Stimulated activated memory B cell treated with anti-CD40 and anti-IgM and Interleukin-4, amounts not matched to agents 10 μg/mL and 1 μg/mL and 100 μg/mL, for 72 hours (primary cell): ENCODE results near the gene KHDC4.
"Not testable (repeated sequence)": the region's sequence is repeated elsewhere in the genome, so short reads cannot be mapped to it uniquely, and the experiment has no call there.

Experiments used
- ATAC-seq: fragments of 150-1000 bp; cut with Tn5 transposase; 2 replicates; pipeline ENCODE4 v1.10.0; 2021
- H3K27ac Mint-ChIP-seq: one replicate; pipeline ENCODE4 v1.8.0; 2022; ENCODE audit warnings: mild to moderate bottlenecking, mixed read lengths
- H3K27me3 Mint-ChIP-seq: one replicate; pipeline ENCODE4 v1.8.0; 2022; ENCODE audit warnings: mixed read lengths
- H3K36me3 Mint-ChIP-seq: one replicate; pipeline ENCODE4 v1.8.0; 2022; ENCODE audit warnings: mixed read lengths
- H3K4me1 Mint-ChIP-seq: one replicate; pipeline ENCODE4 v1.8.0; 2022; ENCODE audit warnings: mixed read lengths
- H3K4me3 Mint-ChIP-seq: one replicate; pipeline ENCODE4 v1.8.0; 2022; ENCODE audit warnings: mild to moderate bottlenecking, moderate library complexity, mixed read lengths
- H3K9me3 Mint-ChIP-seq: one replicate; pipeline ENCODE4 v1.8.0; 2022; ENCODE audit warnings: mixed read lengths

Gene KHDC4

DNA sequence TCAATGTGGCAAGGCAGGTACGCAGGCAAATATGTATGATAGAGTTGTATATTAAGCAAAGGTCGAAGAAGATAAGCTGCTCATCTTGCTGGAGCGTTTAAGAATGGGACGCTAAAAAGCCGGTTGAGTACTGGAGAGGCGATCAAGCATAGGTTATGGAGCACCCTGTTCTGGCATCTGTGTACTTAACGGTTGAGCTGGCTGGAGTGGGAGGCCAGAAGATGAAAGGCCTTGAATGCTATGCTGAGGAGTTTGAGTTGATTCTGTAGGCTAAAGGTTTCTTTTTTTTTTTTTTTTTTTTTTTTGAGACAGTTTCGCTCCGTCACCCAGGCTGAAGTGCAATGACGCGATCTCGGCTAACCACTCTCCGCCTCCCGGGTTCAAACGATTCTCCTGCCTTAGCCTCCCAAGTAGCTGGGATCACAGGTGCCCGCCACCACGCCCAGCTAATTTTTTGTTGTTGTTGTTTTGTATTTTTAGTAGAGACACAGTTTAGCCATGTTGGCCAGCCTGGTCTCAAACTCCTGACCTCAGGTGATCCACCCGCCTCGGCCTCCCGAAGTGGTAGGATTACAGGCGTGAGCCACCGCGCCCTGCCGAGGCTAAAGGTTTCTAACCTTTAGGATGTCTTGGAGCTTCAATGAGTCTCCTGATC is 850 bp upstream of the KHDC4 start:
- H3K27me3 Mint-ChIP-seq, result no peaks in the 10 kb centered on the region
- peak overlapping the region; percentile 60 for H3K4me3 Mint-ChIP-seq
- no peak for ATAC-seq
- no peaks in the 10 kb centered on the region for H3K9me3 Mint-ChIP-seq
- peaks cover 13% of the 10 kb centered on the region for H3K36me3 Mint-ChIP-seq
- H3K4me1 Mint-ChIP-seq, result peaks cover 26% of the 10 kb centered on the region
- no peak overlapping the region for H3K27ac Mint-ChIP-seq

DNA sequence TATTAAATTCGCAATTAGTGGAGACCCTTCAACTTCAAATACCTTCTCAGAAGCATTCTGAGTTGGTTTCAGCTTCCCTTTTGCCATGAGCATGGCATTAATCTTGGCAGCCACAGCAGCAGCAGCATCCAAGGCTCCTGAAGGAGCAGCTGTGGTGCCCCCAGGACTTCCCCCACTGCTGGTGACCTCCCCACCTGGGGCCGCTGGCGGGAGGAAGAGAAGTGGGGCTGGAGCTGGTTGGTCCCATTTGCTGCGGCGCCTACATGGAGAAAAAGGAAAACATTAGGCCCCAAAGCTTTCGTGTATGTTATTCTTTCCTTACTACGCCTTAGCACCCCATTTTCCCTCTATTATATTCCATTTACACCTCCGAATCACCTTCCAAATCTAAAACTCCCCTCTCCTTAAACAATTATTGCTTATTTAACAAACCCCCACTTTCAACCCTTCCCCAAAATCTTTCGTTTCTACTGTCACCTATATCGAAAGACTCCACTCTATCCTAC is 569 bp downstream of the KHDC4 start:
- Mint-ChIP-seq H3K27ac (no peak overlapping the region), H3K4me1 (peaks cover 31% of the 10 kb centered on the region), H3K4me3 (no peak overlapping the region), H3K9me3 (no peaks in the 10 kb centered on the region), H3K36me3 (peaks cover 26% of the 10 kb centered on the region), H3K27me3 (no peaks in the 10 kb centered on the region)
- no peak for ATAC-seq

DNA sequence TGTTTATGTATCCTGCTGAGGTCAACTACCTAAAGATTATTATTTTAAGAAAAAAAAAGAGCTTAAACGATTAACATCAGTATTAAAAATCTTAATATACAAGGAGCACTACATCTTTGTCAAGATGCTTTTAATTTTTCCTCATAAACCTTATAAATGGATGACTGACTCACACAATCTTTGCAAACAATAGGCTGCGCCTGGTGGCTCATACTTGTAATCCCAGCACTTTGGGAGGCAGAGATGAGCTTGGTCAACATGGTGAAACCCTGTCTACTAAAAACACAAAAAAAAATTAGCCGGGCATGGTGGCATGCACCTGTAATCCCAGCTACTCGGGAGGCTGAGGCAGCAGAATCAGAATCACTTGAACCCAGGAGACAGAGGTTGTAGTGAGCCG is 1.7 kb downstream of the KHDC4 start:
- H3K4me3 Mint-ChIP-seq, result no peak overlapping the region
- no peak for ATAC-seq
- peaks cover 31% of the 10 kb centered on the region for H3K36me3 Mint-ChIP-seq
- H3K9me3 Mint-ChIP-seq, result no peaks in the 10 kb centered on the region
- no peak overlapping the region for H3K27ac Mint-ChIP-seq
- no peaks in the 10 kb centered on the region for H3K27me3 Mint-ChIP-seq
- peaks cover 25% of the 10 kb centered on the region for H3K4me1 Mint-ChIP-seq

DNA sequence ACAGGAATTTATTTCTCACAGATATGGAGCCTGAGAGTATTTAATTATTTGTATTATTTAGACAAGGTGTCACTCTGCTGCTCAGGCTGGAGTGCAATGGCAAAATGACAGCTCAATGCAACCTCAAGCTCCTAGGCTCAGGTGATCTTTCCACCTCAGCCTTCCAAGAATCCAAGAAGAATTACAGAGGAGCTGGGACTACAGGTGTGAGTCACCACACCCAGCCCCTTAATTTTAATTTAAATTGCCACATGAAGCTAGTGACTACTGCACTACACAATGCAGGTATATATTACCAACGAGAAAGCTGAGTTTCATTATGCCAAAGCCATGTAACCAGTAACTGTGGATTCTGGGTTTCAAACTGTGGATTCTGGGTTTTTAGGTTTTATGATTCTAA is 2.1 kb downstream of the KHDC4 start:
- H3K9me3 Mint-ChIP-seq, result no peaks in the 10 kb centered on the region
- ATAC-seq, result no peak
- H3K4me1 Mint-ChIP-seq, result peaks cover 25% of the 10 kb centered on the region
- H3K27me3 Mint-ChIP-seq, result no peaks in the 10 kb centered on the region
- H3K27ac Mint-ChIP-seq, result no peak overlapping the region
- H3K36me3 Mint-ChIP-seq, result peaks cover 33% of the 10 kb centered on the region
- no peak overlapping the region for H3K4me3 Mint-ChIP-seq

DNA sequence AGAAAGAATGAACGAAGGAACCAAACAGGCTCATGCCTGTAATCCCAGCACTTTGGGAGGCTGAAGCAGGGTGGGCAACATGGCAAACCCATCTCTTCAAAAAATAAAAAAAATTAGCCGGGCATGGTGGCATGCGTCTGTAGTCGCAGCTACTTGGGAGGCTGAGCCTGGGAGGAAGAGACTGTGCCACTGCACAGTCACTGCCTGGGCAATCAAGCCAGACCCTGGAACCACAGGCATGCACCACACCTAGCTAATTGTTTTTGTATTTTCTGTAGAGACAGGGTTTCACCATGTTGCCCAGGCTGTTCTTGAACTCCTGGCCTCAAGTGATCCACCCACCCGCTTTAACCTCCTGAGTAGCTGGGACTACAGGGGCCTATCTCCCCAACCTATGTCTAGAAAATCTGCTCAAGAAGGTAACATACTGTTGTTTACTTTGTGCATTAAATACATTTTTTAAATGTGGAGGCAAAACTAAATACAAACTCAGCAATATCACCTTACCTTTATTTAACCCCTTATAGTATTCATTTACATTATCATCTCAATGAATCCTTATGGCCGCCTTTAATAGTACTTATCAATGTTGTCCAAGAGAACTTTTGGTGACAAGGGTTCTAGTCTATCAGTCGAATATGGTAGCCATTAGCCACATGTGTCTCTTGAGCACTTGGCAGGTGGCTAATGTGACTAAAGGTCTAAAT is 2.7 kb downstream of the KHDC4 start:
- H3K9me3 Mint-ChIP-seq, result no peaks in the 10 kb centered on the region
- H3K27ac Mint-ChIP-seq, result peak overlapping the region; percentile 81
- H3K4me3 Mint-ChIP-seq, result peak overlapping the region; percentile 73
- no peaks in the 10 kb centered on the region for H3K27me3 Mint-ChIP-seq
- H3K36me3 Mint-ChIP-seq, result peaks cover 39% of the 10 kb centered on the region
- H3K4me1 Mint-ChIP-seq, result peaks cover 25% of the 10 kb centered on the region
- no peak for ATAC-seq

DNA sequence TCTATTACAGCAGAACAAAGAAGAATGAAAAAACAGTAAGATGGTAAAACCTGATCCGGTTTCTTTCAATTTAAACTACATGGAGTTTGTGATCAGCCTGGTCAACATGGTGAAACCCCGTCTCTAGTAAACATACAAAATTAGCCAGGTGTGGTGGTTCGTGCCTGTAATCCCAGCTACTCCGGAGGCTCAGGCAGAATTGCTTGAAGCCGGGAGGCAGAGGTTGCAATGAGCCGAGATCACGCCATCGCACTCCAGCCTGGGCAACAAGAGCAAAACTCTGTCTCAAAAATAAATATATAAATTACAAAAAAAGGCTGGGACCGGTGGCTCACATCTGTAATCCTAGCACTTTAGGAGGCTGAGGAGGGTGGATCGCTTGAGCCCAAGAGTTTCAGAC is 3.5 kb downstream of the KHDC4 start:
- peak overlapping the region; percentile 73 for H3K4me3 Mint-ChIP-seq
- ATAC-seq, H3K9me3 Mint-ChIP-seq, H3K27me3 Mint-ChIP-seq: not testable (repeated sequence)
- H3K4me1 Mint-ChIP-seq, result peaks cover 25% of the 10 kb centered on the region
- peak overlapping the region; percentile 81 for H3K27ac Mint-ChIP-seq
- peaks cover 47% of the 10 kb centered on the region for H3K36me3 Mint-ChIP-seq

DNA sequence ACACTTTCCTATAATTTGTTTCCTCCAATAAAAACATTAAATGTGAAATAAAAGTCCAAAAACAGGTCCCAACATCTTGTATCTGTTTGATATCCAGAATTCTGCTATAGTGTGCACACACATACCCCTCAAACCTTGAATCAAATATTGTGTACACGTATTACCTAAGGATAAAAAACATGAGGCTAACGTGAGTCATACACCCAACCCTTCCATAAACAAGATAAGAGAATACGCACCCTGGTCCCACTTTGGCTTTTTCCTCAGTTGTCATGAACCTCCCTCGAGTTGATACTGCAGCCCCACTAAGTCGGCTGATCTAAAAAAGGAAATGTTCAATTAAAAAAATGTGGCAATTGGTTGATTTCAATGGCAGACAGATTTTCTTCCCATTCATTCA is 5.2 kb downstream of the KHDC4 start:
- peaks cover 25% of the 10 kb centered on the region for H3K4me1 Mint-ChIP-seq
- H3K9me3 Mint-ChIP-seq, result no peaks in the 10 kb centered on the region
- no peaks in the 10 kb centered on the region for H3K27me3 Mint-ChIP-seq
- H3K4me3 Mint-ChIP-seq, result no peak overlapping the region
- H3K27ac Mint-ChIP-seq, result peak overlapping the region; percentile 14
- ATAC-seq, result no peak
- peaks cover 53% of the 10 kb centered on the region for H3K36me3 Mint-ChIP-seq

DNA sequence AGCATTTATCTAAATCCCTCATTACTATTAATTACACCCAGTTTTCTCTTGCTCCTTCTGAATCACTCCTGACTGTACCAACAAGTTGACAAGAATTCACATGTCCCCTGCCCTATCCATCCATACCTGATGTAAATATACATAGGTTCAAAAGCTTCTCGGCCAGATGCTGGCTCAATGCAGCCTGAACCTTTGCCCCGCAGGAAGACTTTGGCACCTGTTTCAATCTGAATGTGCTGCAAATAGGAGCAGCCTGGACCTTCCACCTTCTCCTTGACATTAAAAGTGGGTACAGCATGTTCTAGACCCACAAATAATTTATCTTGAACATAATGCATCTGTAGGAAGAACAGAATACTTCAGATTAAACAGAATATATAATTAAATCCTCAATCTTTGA is 8.7 kb downstream of the KHDC4 start:
- Mint-ChIP-seq H3K4me3 (no peak overlapping the region), H3K4me1 (peaks cover 13% of the 10 kb centered on the region), H3K9me3 (no peaks in the 10 kb centered on the region), H3K36me3 (peaks cover 72% of the 10 kb centered on the region), H3K27ac (no peak overlapping the region), H3K27me3 (no peaks in the 10 kb centered on the region)
- ATAC-seq, result no peak

DNA sequence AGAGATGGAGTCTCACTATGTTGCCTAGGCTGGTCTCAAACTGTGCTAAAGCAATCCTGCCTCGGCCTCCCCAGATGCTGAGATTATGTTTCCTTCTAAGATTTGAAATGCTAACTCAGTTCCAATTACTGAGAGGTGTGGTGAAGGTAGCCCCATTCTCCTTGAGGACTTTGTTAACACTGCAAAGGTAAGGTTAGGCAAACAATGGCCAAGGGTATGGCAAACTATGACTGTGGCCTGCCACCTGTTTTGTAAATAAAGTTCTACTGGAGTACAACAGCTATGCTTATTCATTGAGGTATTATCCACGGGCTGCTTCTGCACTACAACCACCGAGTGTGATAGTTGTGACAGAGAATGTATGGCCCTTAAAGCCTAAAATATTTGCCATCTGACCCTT is 13.5 kb downstream of the KHDC4 start:
- Mint-ChIP-seq H3K27ac (no peak overlapping the region), H3K27me3 (no peaks in the 10 kb centered on the region), H3K4me3 (no peak overlapping the region), H3K9me3 (no peaks in the 10 kb centered on the region), H3K4me1 (no peaks in the 10 kb centered on the region), H3K36me3 (peaks cover 55% of the 10 kb centered on the region)
- ATAC-seq, result no peak

DNA sequence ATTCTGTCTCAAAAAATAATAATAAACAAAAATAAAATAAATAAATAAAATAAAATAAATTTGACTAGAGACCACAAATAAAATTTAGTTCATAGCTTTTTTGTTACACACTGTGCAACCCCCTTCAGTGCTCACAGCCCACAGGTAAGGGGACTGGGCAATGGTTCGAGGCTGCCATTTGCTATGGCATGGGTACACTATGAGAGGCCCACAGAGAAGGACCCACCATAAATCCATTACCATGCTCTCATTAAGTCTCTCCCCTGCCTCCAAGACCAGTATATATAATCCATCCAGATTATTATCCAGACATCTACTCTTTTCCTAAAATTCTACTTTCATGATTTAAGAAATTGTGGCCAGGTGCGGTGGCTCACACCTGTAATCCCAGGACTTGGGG is 14.4 kb downstream of the KHDC4 start:
- no peaks in the 10 kb centered on the region for H3K27me3 Mint-ChIP-seq
- no peak overlapping the region for H3K4me3 Mint-ChIP-seq
- ATAC-seq, result no peak
- H3K9me3 Mint-ChIP-seq, result no peaks in the 10 kb centered on the region
- H3K27ac Mint-ChIP-seq, result no peak overlapping the region
- H3K36me3 Mint-ChIP-seq, result peaks cover 53% of the 10 kb centered on the region
- H3K4me1 Mint-ChIP-seq, result no peaks in the 10 kb centered on the region

DNA sequence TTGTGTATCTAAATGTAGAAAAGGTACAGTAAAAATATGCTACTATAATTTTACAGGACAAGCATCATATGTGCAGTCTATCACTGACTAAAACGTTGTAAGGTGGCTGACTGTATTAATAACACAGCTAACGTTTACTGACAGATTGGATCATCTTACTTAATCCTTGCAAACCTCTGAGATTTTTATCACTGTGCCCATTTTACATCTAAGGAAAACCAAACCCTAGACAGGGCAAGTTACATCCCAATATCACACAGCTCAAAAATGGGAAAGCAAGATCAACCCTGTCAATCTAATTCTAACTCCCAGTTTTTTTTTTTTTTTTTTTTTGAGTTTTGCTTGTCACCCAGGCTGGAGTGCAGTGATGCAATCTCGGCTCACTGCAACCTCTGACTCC is 15.6 kb downstream of the KHDC4 start:
- Mint-ChIP-seq H3K27me3 (no peaks in the 10 kb centered on the region), H3K9me3 (no peaks in the 10 kb centered on the region), H3K4me3 (no peak overlapping the region), H3K27ac (no peak overlapping the region), H3K4me1 (no peaks in the 10 kb centered on the region), H3K36me3 (peaks cover 61% of the 10 kb centered on the region)
- ATAC-seq, result no peak

DNA sequence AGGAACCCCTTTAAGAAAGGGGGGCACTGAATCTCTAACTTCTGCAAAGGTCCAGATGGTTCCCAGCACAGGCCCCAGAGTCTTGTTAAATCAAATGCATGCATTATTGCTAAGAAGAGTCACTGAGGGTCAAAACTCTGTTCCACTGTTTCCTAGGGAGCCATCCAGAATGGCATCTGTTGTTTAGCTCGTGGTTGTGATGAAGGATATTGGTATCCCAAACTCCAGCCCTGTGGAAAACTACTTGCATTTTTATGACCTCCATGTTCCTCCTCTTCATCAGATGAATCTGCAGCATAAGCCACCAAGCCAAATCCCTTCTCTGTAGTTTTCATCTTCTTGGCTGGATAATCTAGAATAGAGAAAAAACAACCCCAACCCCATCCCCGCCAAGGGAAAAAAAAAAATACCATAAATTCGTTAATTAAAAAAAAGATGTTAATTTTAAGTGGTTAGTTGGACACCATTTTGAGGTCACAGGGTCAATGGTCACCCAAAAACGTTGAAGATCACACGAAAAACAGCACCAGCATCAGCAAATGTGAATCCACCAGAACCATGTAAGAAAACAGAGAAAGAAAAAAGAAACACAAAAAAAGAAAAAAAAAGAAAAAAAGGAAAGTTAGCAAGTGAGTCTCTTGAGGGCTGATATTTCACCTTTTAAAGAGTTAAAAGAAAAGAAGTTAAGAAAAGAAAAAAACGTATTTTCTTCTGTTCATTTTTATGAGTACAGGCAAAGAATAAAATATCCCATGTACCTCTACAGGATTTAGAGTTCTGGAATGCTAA is 20.1 kb downstream of the KHDC4 start:
- no peak overlapping the region for H3K27ac Mint-ChIP-seq
- peaks cover 39% of the 10 kb centered on the region for H3K36me3 Mint-ChIP-seq

DNA sequence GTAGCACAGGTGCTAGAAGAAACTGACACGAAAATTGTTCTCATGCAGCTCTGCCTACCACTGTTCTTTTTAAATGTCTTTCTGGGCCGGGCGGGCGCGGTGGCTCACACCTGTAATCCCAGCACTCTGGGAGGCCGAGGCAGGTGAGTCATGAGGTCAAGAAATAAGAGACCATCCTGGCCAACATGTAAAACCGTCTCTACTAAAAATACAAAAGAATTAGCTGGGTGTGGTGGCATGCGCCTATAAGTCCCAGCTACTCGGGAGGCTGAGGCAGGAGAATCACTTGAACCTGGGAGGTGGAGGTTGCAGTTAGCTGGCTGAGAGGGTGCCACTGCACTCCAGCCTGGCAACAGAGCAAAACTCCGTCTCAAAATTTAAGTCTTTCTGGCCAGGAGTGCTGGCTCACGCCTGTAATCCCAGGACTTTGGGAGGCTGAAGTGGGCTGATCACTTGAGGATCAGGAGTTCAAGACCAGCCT is 22.1 kb downstream of the KHDC4 start:
- ATAC-seq, result no peak
- H3K9me3 Mint-ChIP-seq, result no peaks in the 10 kb centered on the region
- H3K4me3 Mint-ChIP-seq, result peak overlapping the region; percentile 95
- peaks cover 27% of the 10 kb centered on the region for H3K4me1 Mint-ChIP-seq
- H3K27me3 Mint-ChIP-seq, result no peaks in the 10 kb centered on the region
- peaks cover 36% of the 10 kb centered on the region for H3K36me3 Mint-ChIP-seq
- H3K27ac Mint-ChIP-seq, result peak overlapping the region; percentile 94

More for the DNA sequence above, 20.1 kb downstream of the KHDC4 start:
- H3K9me3 Mint-ChIP-seq, result no peaks in the 10 kb centered on the region
- ATAC-seq, result no peak
- no peak overlapping the region for H3K4me3 Mint-ChIP-seq
- peaks cover 27% of the 10 kb centered on the region for H3K4me1 Mint-ChIP-seq
- no peaks in the 10 kb centered on the region for H3K27me3 Mint-ChIP-seq

DNA sequence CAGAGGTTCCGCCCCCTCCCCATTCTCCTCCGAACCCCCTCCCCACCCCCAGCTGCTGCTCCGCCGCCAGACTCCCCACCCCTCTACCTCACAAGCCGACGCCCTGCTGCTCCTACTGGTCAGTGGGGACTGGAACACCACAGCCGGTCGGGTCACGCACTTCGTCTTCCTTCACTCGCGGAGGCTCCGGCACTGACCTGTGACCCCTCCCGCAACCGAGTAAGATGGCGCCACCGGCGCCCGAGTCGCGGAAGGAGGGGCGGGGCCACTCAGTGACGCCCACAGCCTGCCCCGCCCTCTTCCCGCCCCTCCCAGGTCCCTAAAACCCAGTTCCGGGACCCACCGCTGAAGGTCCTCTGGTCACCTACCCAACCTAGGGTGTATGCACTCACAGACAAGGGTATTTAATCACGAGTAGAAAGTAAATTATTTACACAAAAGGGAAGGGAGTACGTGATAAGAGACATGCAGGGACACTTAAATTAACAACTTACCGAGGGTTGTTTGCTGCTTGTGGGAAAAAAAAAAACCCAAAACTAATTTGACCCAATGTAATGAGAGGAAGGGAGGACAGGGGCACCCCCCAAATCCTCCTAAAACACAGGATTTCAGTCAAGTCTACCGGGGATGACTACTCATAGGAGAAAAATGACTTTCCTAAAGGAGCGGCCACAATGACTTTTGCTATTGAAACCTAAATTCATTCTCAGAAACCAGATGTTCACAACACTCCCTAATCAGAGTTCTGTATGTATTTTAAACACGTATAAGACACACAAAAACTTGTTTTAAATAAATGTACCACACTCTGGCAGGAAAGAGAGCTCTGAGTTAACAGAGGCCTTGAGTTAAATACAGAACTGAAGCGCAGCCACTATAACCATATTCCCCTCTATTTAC is 22.8 kb downstream of the KHDC4 start, which contains the start of gene RIT1:
Gene RIT1, minus strand, starts transcription at position 194 of the 900 bp plus-strand sequence. CDS start 588 bp downstream, outside the sequence.
- Mint-ChIP-seq H3K4me3 (peak within 1 kb of the TSS; percentile 95), H3K9me3 (no peaks in the 10 kb centered on the region), H3K4me1 (peaks cover 27% of the 10 kb centered on the region), H3K36me3 (peaks cover 29% of the 10 kb centered on the region), H3K27ac (peak within 1 kb of the TSS; percentile 94), H3K27me3 (no peaks in the 10 kb centered on the region)
- ATAC-seq, result peak; percentile 98
